NCI-H2196 (cell line): ENCODE results near the gene TMEM89.

Experiments used
- DNase-seq: peaks from one replicate; lab custom pipeline; 2025; ENCODE audit not compliant: unreplicated experiment; lab: John Stamatoyannopoulos, UW

TMEM89 gene

GRCh38 chr3:48621461-48621869 lies at the start of gene TMEM89:
Gene TMEM89, minus strand, starts transcription at chr3:48621769. Its CDS starts 13 bp downstream, at chr3:48621756.
- no peak for DNase-seq

GRCh38 chr3:48664929-48665328 lies 43.4 kb upstream of the TMEM89 start:
- no peak for DNase-seq

- DNase-seq, result no peak
These were observed 42.7 kb upstream of the TMEM89 start for GRCh38 chr3:48664313-48664644.

- peak; percentile 92 for DNase-seq
These were observed 42.1 kb upstream of the TMEM89 start for GRCh38 chr3:48663489-48664312.

- DNase-seq, result peak; percentile 75
These were observed 41.4 kb upstream of the TMEM89 start, which contains the start of gene CELSR3 for GRCh38 chr3:48662753-48663488. Gene CELSR3, minus strand, starts transcription at chr3:48662886. Its CDS starts 252 bp downstream, at chr3:48662634.

- DNase-seq, result no peak
These were observed 40.7 kb upstream of the TMEM89 start for GRCh38 chr3:48662145-48662752.

GRCh38 chr3:48661501-48662144 lies 40.1 kb upstream of the TMEM89 start:
- DNase-seq, result no peak

- no peak for DNase-seq
These were observed 39.3 kb upstream of the TMEM89 start for GRCh38 chr3:48660800-48661400.

GRCh38 chr3:48656841-48657281 lies 35.3 kb upstream of the TMEM89 start:
- DNase-seq, result no peak

GRCh38 chr3:48656061-48656840 lies 34.7 kb upstream of the TMEM89 start:
- no peak for DNase-seq

GRCh38 chr3:48655606-48656005 lies 34.0 kb upstream of the TMEM89 start:
- DNase-seq, result no peak

GRCh38 chr3:48655063-48655462 lies 33.5 kb upstream of the TMEM89 start:
- DNase-seq, result no peak

- DNase-seq, result no peak
These were observed 31.6 kb upstream of the TMEM89 start for GRCh38 chr3:48652923-48653715.

GRCh38 chr3:48651771-48652170 lies 30.2 kb upstream of the TMEM89 start:
- DNase-seq, result no peak

- DNase-seq, result no peak
These were observed 29.2 kb upstream of the TMEM89 start for GRCh38 chr3:48650723-48651122.

GRCh38 chr3:48648188-48648850 lies 26.8 kb upstream of the TMEM89 start:
- no peak for DNase-seq

- DNase-seq, result no peak
These were observed 26.1 kb upstream of the TMEM89 start for GRCh38 chr3:48647714-48648113.

- DNase-seq, result no peak
These were observed 23.6 kb upstream of the TMEM89 start for GRCh38 chr3:48644898-48645760.
